ENCODE results near the gene SEM1.
"Not testable (repeated sequence)": the region's sequence is repeated elsewhere in the genome, so short reads cannot be mapped to it uniquely, and the experiment has no call there.

Gene SEM1

DNA sequence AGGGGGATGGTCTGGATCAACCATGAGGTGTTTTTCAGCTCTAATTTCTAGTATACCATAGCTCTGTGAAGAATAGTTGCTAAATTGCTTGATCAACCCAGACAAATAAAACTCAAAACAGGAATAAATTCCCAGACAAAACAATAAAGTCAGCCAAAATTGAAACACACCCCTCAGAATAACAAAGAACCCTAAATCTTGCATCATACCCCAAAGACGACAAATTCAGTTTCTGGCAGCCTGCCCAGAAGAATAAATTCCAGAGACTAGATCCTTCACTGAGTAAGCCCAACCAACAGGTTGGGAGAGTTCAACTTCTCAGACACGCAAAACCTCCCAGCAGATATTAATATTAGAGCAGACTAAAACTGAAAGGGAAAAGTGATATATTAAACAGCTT, 11.2 kb upstream of the SEM1 start:
- no peak for DNase-seq
- no peak for ATAC-seq (replicated peaks)
- Mint-ChIP-seq H3K4me3 (no peak overlapping the region), H3K27me3 (peaks cover 31 to 56% of the 10 kb centered on the region in 2 donors), H3K36me3 (no peaks in the 10 kb centered on the region), H3K4me1 (no peaks in the 10 kb centered on the region), H3K27ac (no peak overlapping the region), H3K9me3 (peaks cover 0 to 10% of the 10 kb centered on the region in 2 donors)

- Mint-ChIP-seq H3K9me3 (peaks cover 3 to 11% of the 10 kb centered on the region in 2 donors), H3K4me1 (no peaks in the 10 kb centered on the region), H3K4me3 (no peak overlapping the region), H3K27me3 (peaks cover 33 to 48% of the 10 kb centered on the region in 2 donors), H3K36me3 (no peaks in the 10 kb centered on the region), H3K27ac (no peak overlapping the region)
- DNase-seq (no peak), ATAC-seq (replicated peaks) (no peak)
These were observed 9.5 kb upstream of the SEM1 start for GRCh38 chr7:96719164-96719563.

GRCh38 chr7:96718107-96719003, 8.7 kb upstream of the SEM1 start:
- Mint-ChIP-seq H3K27ac (no peak overlapping the region), H3K4me1 (no peaks in the 10 kb centered on the region), H3K27me3 (peaks cover 34 to 40% of the 10 kb centered on the region in 2 donors), H3K9me3 (peaks cover 9 to 16% of the 10 kb centered on the region in 2 donors), H3K4me3 (no peak overlapping the region), H3K36me3 (no peaks in the 10 kb centered on the region)
- ATAC-seq (replicated peaks) = no peak
- no peak for DNase-seq

DNA sequence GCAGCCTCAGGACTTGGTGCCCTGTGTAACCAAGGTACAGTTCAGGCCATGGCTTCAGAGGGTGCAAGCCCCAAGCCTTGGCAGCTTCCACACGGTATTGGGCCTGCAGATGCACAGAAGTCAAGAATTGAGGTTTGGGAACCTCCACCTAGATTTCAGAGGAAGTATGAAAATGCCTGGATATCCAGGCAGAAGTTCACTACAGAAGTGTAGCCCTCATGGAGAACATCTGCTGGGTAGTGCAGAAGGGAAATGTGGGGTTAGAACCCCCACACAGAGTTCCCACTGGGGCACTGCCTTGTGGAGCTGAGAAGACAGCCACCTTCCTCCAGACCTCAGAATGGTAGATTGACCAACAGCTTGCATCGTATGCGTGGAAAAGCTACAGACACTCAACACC, 3.4 kb upstream of the SEM1 start:
- Mint-ChIP-seq H3K9me3 (peaks cover 19 to 24% of the 10 kb centered on the region in 2 donors), H3K27ac (no peak overlapping the region), H3K4me3 (no peak overlapping the region), H3K4me1 (peaks cover 0 to 4% of the 10 kb centered on the region in 2 donors), H3K27me3 (peaks cover 14 to 16% of the 10 kb centered on the region in 2 donors), H3K36me3 (peaks cover 6 to 15% of the 10 kb centered on the region in 2 donors)
- no peak for DNase-seq
- ATAC-seq (replicated peaks) = no peak

GRCh38 chr7:96710544-96710943, 898 bp upstream of the SEM1 start:
- no peak for DNase-seq
- Mint-ChIP-seq H3K27me3 (peaks cover 0 to 3% of the 10 kb centered on the region in 2 donors), H3K36me3 (peaks cover 10 to 22% of the 10 kb centered on the region in 2 donors), H3K27ac (no peak overlapping the region), H3K4me3 (no peak overlapping the region), H3K4me1 (peaks cover 6 to 11% of the 10 kb centered on the region in 2 donors), H3K9me3 (peaks cover 14 to 24% of the 10 kb centered on the region in 2 donors)
- no peak for ATAC-seq (replicated peaks)

DNA sequence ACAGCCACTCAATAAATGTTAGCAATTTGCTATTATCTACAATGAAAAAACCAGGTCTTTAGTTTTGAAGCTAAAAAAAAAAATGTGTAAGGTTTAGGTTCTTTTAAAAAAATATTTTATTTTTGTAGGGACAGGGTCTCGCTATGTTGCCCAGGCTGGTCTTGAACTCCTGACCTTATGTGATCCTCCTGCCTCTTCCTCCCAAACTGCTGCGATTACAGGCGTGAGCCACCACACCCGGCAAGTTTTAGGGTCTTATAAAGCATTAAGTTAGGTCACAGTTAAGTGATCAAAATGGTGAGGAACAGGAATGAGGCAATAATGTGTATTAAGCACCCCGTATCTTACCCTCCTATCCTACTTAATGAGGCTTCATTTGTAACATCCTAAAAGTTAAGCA, 774 bp downstream of the SEM1 start:
- no peak for DNase-seq
- ATAC-seq (replicated peaks) = no peak

GRCh38 chr7:96707901-96708774, 1.5 kb downstream of the SEM1 start:
- Mint-ChIP-seq H3K4me3 (peak overlapping the region in 1 of 2 donors; percentile 92), H3K27me3 (no peaks in the 10 kb centered on the region), H3K36me3 (peaks cover 13 to 27% of the 10 kb centered on the region in 2 donors), H3K4me1 (peaks cover 13 to 20% of the 10 kb centered on the region in 2 donors), H3K27ac (no peak overlapping the region), H3K9me3 (peaks cover 8 to 14% of the 10 kb centered on the region in 2 donors)
- ATAC-seq (replicated peaks) (no peak), DNase-seq (no peak)

More for the DNA sequence above, 774 bp downstream of the SEM1 start:
- no peaks in the 10 kb centered on the region for H3K27me3 Mint-ChIP-seq
- peak overlapping the region; percentile 92 to 99 for H3K4me3 Mint-ChIP-seq
- H3K27ac Mint-ChIP-seq = peak overlapping the region; percentile 98
- peaks cover 10 to 16% of the 10 kb centered on the region in 2 donors for H3K4me1 Mint-ChIP-seq
- H3K9me3 Mint-ChIP-seq = peaks cover 10 to 20% of the 10 kb centered on the region in 2 donors
- H3K36me3 Mint-ChIP-seq = peaks cover 13 to 23% of the 10 kb centered on the region in 2 donors

- no peak overlapping the region for H3K4me3 Mint-ChIP-seq
- H3K27ac Mint-ChIP-seq = no peak overlapping the region
- peaks cover 8 to 34% of the 10 kb centered on the region in 2 donors for H3K36me3 Mint-ChIP-seq
- DNase-seq = no peak
- H3K9me3 Mint-ChIP-seq = peaks cover 0 to 2% of the 10 kb centered on the region in 2 donors
- no peak for ATAC-seq (replicated peaks)
- H3K4me1 Mint-ChIP-seq = peaks cover 22 to 59% of the 10 kb centered on the region in 2 donors
- no peaks in the 10 kb centered on the region for H3K27me3 Mint-ChIP-seq
These were observed 8.4 kb downstream of the SEM1 start for GRCh38 chr7:96701258-96701657.

- peaks cover 8 to 30% of the 10 kb centered on the region in 2 donors for H3K36me3 Mint-ChIP-seq
- H3K27ac Mint-ChIP-seq = no peak overlapping the region
- no peak overlapping the region for H3K4me3 Mint-ChIP-seq
- DNase-seq (no peak), ATAC-seq (replicated peaks) (no peak)
- peaks cover 22 to 59% of the 10 kb centered on the region in 2 donors for H3K4me1 Mint-ChIP-seq
- peaks cover 0 to 2% of the 10 kb centered on the region in 2 donors for H3K9me3 Mint-ChIP-seq
- H3K27me3 Mint-ChIP-seq = no peaks in the 10 kb centered on the region
These were observed 9.1 kb downstream of the SEM1 start for GRCh38 chr7:96700516-96700915.

DNA sequence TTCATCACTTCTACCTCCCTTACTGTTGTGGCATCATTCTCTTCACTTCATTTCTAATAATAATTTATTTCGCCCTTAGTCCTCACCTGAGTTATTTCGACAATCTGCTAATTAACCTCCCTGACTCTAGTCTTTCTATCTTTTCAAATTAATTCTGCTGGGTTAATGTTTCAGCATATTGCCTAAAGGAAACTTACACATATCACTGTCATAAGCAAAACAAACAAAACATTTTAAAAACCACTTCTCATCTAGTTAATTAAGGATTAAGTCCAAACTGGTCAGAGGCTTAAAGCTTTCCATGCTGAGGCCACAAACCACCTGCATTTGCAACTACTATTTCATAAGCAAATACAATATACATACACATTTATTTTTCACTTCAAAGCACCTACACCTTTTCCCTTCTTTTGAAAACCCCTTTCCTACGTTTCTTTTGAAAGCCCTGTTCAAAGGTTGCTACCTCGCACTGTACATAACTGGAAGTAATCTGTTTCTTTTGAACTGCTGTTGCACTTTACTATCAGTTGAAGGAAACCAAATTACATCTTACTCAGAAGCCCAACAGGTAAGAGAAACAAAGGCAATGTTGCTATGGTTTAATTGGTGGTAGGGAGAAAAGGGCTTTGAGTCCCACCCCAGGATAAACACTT, 10.3 kb downstream of the SEM1 start:
- Mint-ChIP-seq H3K4me1 (peaks cover 21 to 61% of the 10 kb centered on the region in 2 donors), H3K4me3 (no peak overlapping the region), H3K27me3 (no peaks in the 10 kb centered on the region), H3K36me3 (peaks cover 4 to 34% of the 10 kb centered on the region in 2 donors), H3K9me3 (peaks cover 0 to 2% of the 10 kb centered on the region in 2 donors), H3K27ac (no peak overlapping the region)
- ATAC-seq (replicated peaks) (no peak), DNase-seq (no peak)

DNA sequence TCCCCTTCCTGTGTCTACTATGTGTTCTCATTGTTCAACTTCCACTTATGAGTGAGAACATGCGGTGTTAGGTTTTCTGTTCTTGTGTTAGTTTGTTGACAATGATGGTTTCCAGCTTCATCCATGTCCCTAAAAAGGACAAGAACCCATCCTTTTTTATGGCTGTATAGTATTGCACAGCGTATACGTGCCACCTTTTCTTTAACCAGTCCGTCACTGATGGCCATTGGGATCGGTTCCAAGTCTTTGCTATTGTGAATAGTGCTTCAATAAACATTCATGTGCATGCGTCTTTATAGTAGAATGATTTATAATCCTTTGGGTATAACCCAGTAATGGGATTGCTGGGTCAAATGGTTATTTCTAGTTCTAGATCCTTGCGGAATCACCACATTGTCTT, 11.2 kb downstream of the SEM1 start:
- Mint-ChIP-seq H3K36me3 (peaks cover 7 to 33% of the 10 kb centered on the region in 2 donors), H3K4me1 (peaks cover 20 to 63% of the 10 kb centered on the region in 2 donors)
- not testable (repeated sequence) for H3K9me3 Mint-ChIP-seq; H3K4me3 Mint-ChIP-seq; DNase-seq; H3K27me3 Mint-ChIP-seq; ATAC-seq (replicated peaks); H3K27ac Mint-ChIP-seq

GRCh38 chr7:96697822-96698221, 11.8 kb downstream of the SEM1 start:
- H3K4me1 Mint-ChIP-seq = peaks cover 20 to 67% of the 10 kb centered on the region in 2 donors

DNA sequence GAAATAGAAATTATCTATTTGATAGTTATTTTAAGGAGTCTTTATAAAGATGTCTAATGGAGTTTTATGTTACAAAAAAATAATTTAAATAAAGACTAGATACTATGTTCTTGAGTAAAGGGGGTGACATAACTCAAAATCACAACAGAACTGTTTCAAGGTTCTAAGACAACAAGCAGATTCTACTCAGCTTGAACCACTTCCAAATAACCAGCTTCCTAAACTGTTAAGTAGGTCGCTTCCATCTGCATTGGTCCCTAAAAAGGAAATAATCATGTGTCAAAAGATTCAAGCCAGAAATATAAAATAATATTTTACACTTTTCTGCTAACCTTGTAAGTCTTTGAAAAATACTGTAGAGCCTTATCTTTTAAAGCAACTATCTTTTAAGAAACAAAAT, 14.1 kb downstream of the SEM1 start:
- H3K4me1 Mint-ChIP-seq = peaks cover 13 to 52% of the 10 kb centered on the region in 2 donors
- H3K27ac Mint-ChIP-seq = no peak overlapping the region
- H3K27me3 Mint-ChIP-seq = no peaks in the 10 kb centered on the region
- DNase-seq (no peak), ATAC-seq (replicated peaks) (no peak)
- no peak overlapping the region for H3K4me3 Mint-ChIP-seq
- peaks cover 0 to 2% of the 10 kb centered on the region in 2 donors for H3K9me3 Mint-ChIP-seq
- H3K36me3 Mint-ChIP-seq = peaks cover 10 to 42% of the 10 kb centered on the region in 2 donors

More at GRCh38 chr7:96697822-96698221, 11.8 kb downstream of the SEM1 start:
- peaks cover 7 to 33% of the 10 kb centered on the region in 2 donors for H3K36me3 Mint-ChIP-seq
- no peak for ATAC-seq (replicated peaks)
- no peak overlapping the region for H3K27ac Mint-ChIP-seq
- no peaks in the 10 kb centered on the region for H3K27me3 Mint-ChIP-seq
- no peak overlapping the region for H3K4me3 Mint-ChIP-seq
- no peak for DNase-seq
- H3K9me3 Mint-ChIP-seq = peaks cover 0 to 2% of the 10 kb centered on the region in 2 donors

DNA sequence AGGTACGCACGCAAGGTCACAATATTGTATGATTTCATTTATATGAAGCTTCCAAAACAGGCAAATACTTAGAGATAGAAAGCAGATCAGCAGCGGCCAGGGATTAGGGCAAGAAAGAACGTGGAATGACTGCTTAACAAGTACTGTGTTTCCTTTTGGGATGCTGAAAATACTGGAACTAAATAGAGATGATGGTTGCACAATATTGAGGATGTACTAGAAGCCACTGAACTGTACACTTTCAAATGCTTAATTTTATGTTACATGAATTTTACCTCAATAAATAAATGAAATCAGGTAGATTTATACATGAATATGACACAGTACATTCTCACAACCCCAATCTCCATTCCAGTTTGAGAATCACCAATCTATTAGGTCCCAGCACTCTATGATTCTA, 15.6 kb downstream of the SEM1 start:
- ATAC-seq (replicated peaks) (no peak), DNase-seq (no peak)
- Mint-ChIP-seq H3K4me1 (peaks cover 5 to 37% of the 10 kb centered on the region in 2 donors), H3K36me3 (peaks cover 12 to 33% of the 10 kb centered on the region in 2 donors), H3K4me3 (no peak overlapping the region), H3K9me3 (peaks cover 0 to 2% of the 10 kb centered on the region in 2 donors), H3K27ac (no peak overlapping the region), H3K27me3 (no peaks in the 10 kb centered on the region)
